H1 (cell line): ENCODE measurements around the gene C2CD3. TPM values are rescaled to one million over a fixed set of nuclear protein-coding genes. Genes with fewer than 3 reads are reported as not detected.

Experiments used
- CTCF ChIA-PET: fragments of 300-600 bp; sonication (Branson Sonifier 250); formaldehyde crosslinking; loops from one replicate; lab custom pipeline; 2021; ENCODE audit not compliant: partially characterized antibody; lab: Charles Lee
- POLR2A ChIA-PET: fragments of 300-600 bp; sonication (Branson Sonifier 250); formaldehyde crosslinking; loops from one replicate; lab custom pipeline; 2021; ENCODE audit warnings: inconsistent platforms; ENCODE audit not compliant: partially characterized antibody; lab: Charles Lee
- DNase-seq, 2 experiments: peaks; one replicate each; pipeline versions ENCODE4 v3.0.0 to v3.0.0-alpha.2; 2010 to 2022; ENCODE audit warnings: low spot score in 2 of 2, low read depth in 1 of 2, mixed read lengths in 1 of 2
- FAIRE-seq: peaks from 2 replicates; lab custom pipeline; 2011; peaks lifted over from hg19 to GRCh38; lab: Jason Lieb, UNC
- H2AFZ ChIP-seq: 2 replicates; pipeline ENCODE4 v1.8.1; 2012; ENCODE audit warnings: low read length, inconsistent platforms
- H2AK5ac ChIP-seq: 2 replicates; pipeline ENCODE4 v1.6.1; 2013; ENCODE audit warnings: low read depth, low read length
- H2BK120ac ChIP-seq: replicated peaks from 2 replicates; pipeline ENCODE3; 2013; ENCODE audit warnings: low read depth, low read length, inconsistent platforms
- H2BK12ac ChIP-seq: 2 replicates; pipeline ENCODE4 v1.6.1; 2013; ENCODE audit warnings: low read depth, low read length
- H2BK15ac ChIP-seq: 2 replicates; pipeline ENCODE4 v1.6.1; 2013; ENCODE audit warnings: low read length
- H2BK20ac ChIP-seq: 2 replicates; pipeline ENCODE4 v1.6.1; 2013; ENCODE audit warnings: low read length
- H2BK5ac ChIP-seq: 2 replicates; pipeline ENCODE4 v1.6.1; 2013; ENCODE audit warnings: low read depth, low read length
- H3K14ac ChIP-seq: 2 replicates; pipeline ENCODE4 v1.6.1; 2013; ENCODE audit warnings: inconsistent platforms; ENCODE audit not compliant: insufficient read length
- H3K18ac ChIP-seq: 2 replicates; pipeline ENCODE4 v1.6.1; 2013; ENCODE audit warnings: low read length; ENCODE audit errors: extremely low read depth
- H3K23ac ChIP-seq: 2 replicates; pipeline ENCODE4 v1.6.1; 2013; ENCODE audit warnings: inconsistent platforms; ENCODE audit not compliant: insufficient read length
- H3K23me2 ChIP-seq: 2 replicates; pipeline ENCODE4 v1.6.1; 2013; ENCODE audit warnings: low read depth, low read length
- H3K27ac ChIP-seq: 2 replicates; pipeline ENCODE4 v1.6.1; 2011; ENCODE audit warnings: low read depth, low read length, inconsistent platforms
- H3K27me3 ChIP-seq, 4 experiments: replicated peaks in 1 of 4; 1 replicate in 1 of 4; 2 replicates in 3 of 4; pipeline versions ENCODE4 v1.6.1 to v1.8.1; 2011 to 2013; ENCODE audit warnings: low read length in 3 of 4, mild to moderate bottlenecking in 3 of 4, inconsistent platforms in 2 of 4, mixed read lengths in 2 of 4, moderate library complexity in 1 of 4; ENCODE audit not compliant: control insufficient read depth in 3 of 4, insufficient read depth in 3 of 4; ENCODE audit errors: extremely low read depth in 1 of 4
- H3K36me3 ChIP-seq, 4 experiments: 2 replicates each; pipeline versions ENCODE4 v1.6.1 to v1.8.1; 2011 to 2013; ENCODE audit warnings: mild to moderate bottlenecking in 4 of 4, low read length in 3 of 4, moderate library complexity in 2 of 4, control low read depth in 1 of 4, inconsistent platforms in 1 of 4; ENCODE audit not compliant: insufficient read depth in 4 of 4, control insufficient read depth in 2 of 4
- H3K4ac ChIP-seq: replicated peaks from 2 replicates; pipeline ENCODE3; 2013; ENCODE audit warnings: low read length, low read depth, mixed read lengths, inconsistent platforms; ENCODE audit not compliant: insufficient read length
- H3K4me1 ChIP-seq, 4 experiments: replicated peaks in 1 of 4; 1 replicate in 1 of 4; 2 replicates in 3 of 4; pipeline versions ENCODE4 v1.6.1 to v1.8.1; 2011 to 2013; ENCODE audit warnings: low read length in 3 of 4, inconsistent platforms in 2 of 4, mixed read lengths in 1 of 4; ENCODE audit not compliant: insufficient read depth in 4 of 4, control insufficient read depth in 3 of 4
- H3K4me2 ChIP-seq, 2 experiments: 2 replicates each; pipeline versions ENCODE4 v1.6.1 to v1.8.1; 2011 to 2013; ENCODE audit warnings: low read depth in 2 of 2, low read length in 2 of 2, control low read depth in 1 of 2, inconsistent platforms in 1 of 2, mild to moderate bottlenecking in 1 of 2; ENCODE audit not compliant: insufficient read depth in 1 of 2
- H3K4me3 ChIP-seq, 4 experiments: fragments of 200-600, 300-600 bp in 1 of 4; sonication (generic), shearing (Covaris generic), sonication (Bioruptor Twin) in 1 of 4; 2 replicates each; pipeline versions ENCODE4 v1.5.1 to v1.8.1; 2011 to 2016; ENCODE audit warnings: low read length in 4 of 4, low read depth in 3 of 4, control low read depth in 2 of 4, inconsistent platforms in 2 of 4, mild to moderate bottlenecking in 2 of 4, mixed read lengths in 1 of 4, moderate library complexity in 1 of 4; ENCODE audit not compliant: insufficient read depth in 2 of 4; ENCODE audit errors: extremely low read depth in 1 of 4
- H3K56ac ChIP-seq: replicated peaks from 2 replicates; pipeline ENCODE3; 2013; ENCODE audit warnings: low read depth, mild to moderate bottlenecking, mixed read lengths, low read length, inconsistent platforms; ENCODE audit not compliant: insufficient read length
- H3K79me1 ChIP-seq: 2 replicates; pipeline ENCODE4 v1.6.1; 2013; ENCODE audit warnings: low read depth, low read length, control low read depth
- H3K79me2 ChIP-seq, 2 experiments: 2 replicates each; pipeline versions ENCODE4 v1.6.1 to v1.8.1; 2012 to 2013; ENCODE audit warnings: low read length in 2 of 2, mild to moderate bottlenecking in 2 of 2, inconsistent platforms in 1 of 2; ENCODE audit not compliant: insufficient read depth in 2 of 2, control insufficient read depth in 1 of 2
- H3K9ac ChIP-seq, 4 experiments: replicated peaks in 1 of 4; 1 replicate in 1 of 4; 2 replicates in 3 of 4; pipeline versions ENCODE4 v1.6.1 to v1.8.1; 2011 to 2013; ENCODE audit warnings: low read depth in 3 of 4, low read length in 3 of 4, control low read depth in 2 of 4, mild to moderate bottlenecking in 2 of 4, moderate library complexity in 2 of 4, inconsistent platforms in 1 of 4; ENCODE audit errors: extremely low read depth in 1 of 4
- H3K9me3 ChIP-seq, 2 experiments: 2 replicates each; pipeline versions ENCODE4 v1.6.1 to v1.8.1; 2012 to 2013; ENCODE audit warnings: mild to moderate bottlenecking in 2 of 2, moderate library complexity in 2 of 2, control low read depth in 1 of 2, inconsistent platforms in 1 of 2, low read depth in 1 of 2, low read length in 1 of 2, mixed read lengths in 1 of 2; ENCODE audit not compliant: insufficient read depth in 2 of 2
- H4K20me1 ChIP-seq, 2 experiments: replicated peaks in 1 of 2; 2 replicates each; pipeline versions ENCODE3 to v1.8.1; 2011 to 2013; ENCODE audit warnings: inconsistent platforms in 2 of 2, low read length in 2 of 2, mild to moderate bottlenecking in 1 of 2; ENCODE audit not compliant: insufficient read depth in 2 of 2, control insufficient read depth in 1 of 2
- H4K5ac ChIP-seq: 2 replicates; pipeline ENCODE4 v1.6.1; 2013; ENCODE audit warnings: low read length, low read depth, mixed read lengths, inconsistent platforms; ENCODE audit not compliant: insufficient read length
- H4K8ac ChIP-seq: 2 replicates; pipeline ENCODE4 v1.8.0; 2013; ENCODE audit warnings: mild to moderate bottlenecking, moderate library complexity, low read length, inconsistent platforms; ENCODE audit not compliant: insufficient read depth; ENCODE audit errors: extremely low read depth
- H4K91ac ChIP-seq: replicated peaks from 2 replicates; pipeline ENCODE3; 2013; ENCODE audit warnings: low read length, mixed read lengths, inconsistent platforms; ENCODE audit not compliant: insufficient read length
- CEBPB ChIP-seq: IDR thresholded peaks from 2 replicates; pipeline ENCODE4 v1.6.1; 2012; ENCODE audit warnings: low read depth, low read length
- EGR1 ChIP-seq: IDR thresholded peaks from 2 replicates; pipeline ENCODE4 v1.6.1; 2011; ENCODE audit warnings: low read depth, low read length, borderline replicate concordance
- EP300 ChIP-seq, 2 experiments: IDR thresholded peaks; 1 replicate in 1 of 2; 2 replicates in 1 of 2; pipeline ENCODE4 v1.6.1; 2011 to 2012; ENCODE audit warnings: low read depth in 2 of 2, low read length in 2 of 2, mild to moderate bottlenecking in 2 of 2, borderline replicate concordance in 1 of 2, inconsistent platforms in 1 of 2, moderate library complexity in 1 of 2
- HDAC2 ChIP-seq, 2 experiments: fragments of 300-600 bp in 1 of 2; sonication (generic) in 1 of 2; IDR thresholded peaks; 2 replicates each; pipeline ENCODE4 v1.6.1; 2011 to 2012; ENCODE audit warnings: low read depth in 2 of 2, low read length in 2 of 2, mild to moderate bottlenecking in 2 of 2, moderate library complexity in 2 of 2, borderline replicate concordance in 1 of 2, inconsistent platforms in 1 of 2
- JUND ChIP-seq: IDR thresholded peaks from 2 replicates; pipeline ENCODE4 v1.6.1; 2011; ENCODE audit warnings: mild to moderate bottlenecking, improper control_type of control experiment, low read length
- KDM5A ChIP-seq: fragments of 200-600 bp; IDR thresholded peaks from 2 replicates; pipeline ENCODE4 v1.7.1; 2012; ENCODE audit warnings: mild to moderate bottlenecking, low read length, inconsistent platforms, mixed read lengths
- NANOG ChIP-seq: IDR thresholded peaks from 2 replicates; pipeline ENCODE4 v1.6.1; 2011; ENCODE audit warnings: low read length, low read depth, mild to moderate bottlenecking, inconsistent platforms; ENCODE audit not compliant: insufficient read depth, poor library complexity, severe bottlenecking
- POLR2AphosphoS5 ChIP-seq: IDR thresholded peaks from 2 replicates; pipeline ENCODE4 v1.6.1; 2011; ENCODE audit warnings: low read depth, low read length
- RNF2 ChIP-seq: fragments of 200-900, 300-1000 bp; sonication (generic); IDR thresholded peaks from 2 replicates; pipeline ENCODE4 v1.7.1; 2016; ENCODE audit warnings: borderline replicate concordance, low read depth, mild to moderate bottlenecking, antibody characterized with exemption, low read length; ENCODE audit not compliant: poor library complexity, severe bottlenecking; ENCODE audit errors: missing control alignments
- RXRA ChIP-seq: IDR thresholded peaks from 2 replicates; pipeline ENCODE4 v1.6.1; 2011; ENCODE audit warnings: low read depth, mild to moderate bottlenecking, low read length, moderate library complexity; ENCODE audit not compliant: insufficient read depth
- SIRT6 ChIP-seq: IDR thresholded peaks from one replicate; pipeline ENCODE4 v1.7.1; 2012; ENCODE audit warnings: low read length, inconsistent platforms
- SIX5 ChIP-seq: IDR thresholded peaks from 2 replicates; pipeline ENCODE4 v1.6.1; 2011; ENCODE audit warnings: mild to moderate bottlenecking, low read depth, low read length
- TCF12 ChIP-seq: IDR thresholded peaks from 2 replicates; pipeline ENCODE4 v1.6.1; 2011; ENCODE audit warnings: low read depth, mild to moderate bottlenecking, low read length
- YY1 ChIP-seq: IDR thresholded peaks from 2 replicates; pipeline ENCODE4 v1.6.1; 2011; ENCODE audit warnings: low read depth, mild to moderate bottlenecking, low read length
- WGBS, 2 experiments: shearing (Covaris generic) in 1 of 2; methylation state at CpG; one replicate each; pipeline versions ENCODE4 v1.1.6 to v1.1.7; 2013 to 2015; ENCODE audit warnings: low lambda C conversion rate in 2 of 2, mixed read lengths in 2 of 2, inconsistent platforms in 1 of 2, low coverage in 1 of 2, missing lambda C conversion rate in 1 of 2; ENCODE audit not compliant: insufficient replicate concordance in 2 of 2, insufficient coverage in 1 of 2, insufficient read length in 1 of 2; ENCODE audit errors: extremely low coverage in 1 of 2, missing lambda C conversion rate in 1 of 2; 5-methylcytosine and 5-hydroxymethylcytosine counted together
- polyA plus RNA-seq, 7 experiments: library from polyadenylated mRNA; depleted of rRNA in 3 of 7; stranded (reverse) in 5 of 7; unstranded in 2 of 7; fragments of >200 nt in 5 of 7; fragments of 200-250 nt in 2 of 7; gene quantifications; 1 replicate in 5 of 7; 2 replicates in 1 of 7; 4 replicates in 1 of 7; pipeline versions ENCODE4 v1.2.1 to v1.2.3, GENCODE V29; 2011 to 2013; ENCODE audit warnings: missing spikeins in 2 of 7, mixed read lengths in 2 of 7
- total RNA-seq: library from RNA; stranded (reverse); fragmentation: NEBNext Ultra II Directional; extraction: Animal tissue kit (Norgen Biotek cat#: 25700); gene quantifications from 2 replicates; pipeline ENCODE4 v1.2.1, GENCODE V29; 2021

C2CD3 gene
- total and polyA plus RNA-seq, 2 of the 8 experiments (the other 6 are each of a cell fraction or from before 2014, with no cell fraction given): 11.0 to 29.1 TPM

- H3K14ac ChIP-seq: no peak overlapping the region
- WGBS, 2 experiments: 84% methylated on average over 7 of the region's 7 CpGs; no CpG with 5 or more reads in 1 of the 2 experiments
- H4K8ac ChIP-seq: no peak overlapping the region
- no peak overlapping the region for H3K4ac ChIP-seq
- no peaks in the 10 kb centered on the region for H3K9me3 ChIP-seq
- H3K23me2 ChIP-seq: no peaks in the 10 kb centered on the region
- no peak overlapping the region for H2BK120ac ChIP-seq
- H3K9ac ChIP-seq: no peak overlapping the region
- no peak overlapping the region for H3K4me3 ChIP-seq
- H3K36me3 ChIP-seq: no peaks in the 10 kb centered on the region; a peak in 2 of 8 replicates
- no peak overlapping the region for H3K27ac ChIP-seq
- no peak overlapping the region for H2BK12ac ChIP-seq
- H3K79me2 ChIP-seq: no peaks in the 10 kb centered on the region
- H3K4me2 ChIP-seq: no peak overlapping the region
- H2AK5ac ChIP-seq: no peak overlapping the region
- H4K20me1 ChIP-seq: peaks cover 0 to 2% of the 10 kb centered on the region in 2 experiments
- H3K79me1 ChIP-seq: no peaks in the 10 kb centered on the region
- H3K23ac ChIP-seq: no peak overlapping the region
- ChIA-PET CTCF (interaction anchor here (0.6 to 0.7 kb wide), 2 partner anchors 9 to 738 kb away, joined by 3 read pairs; no protein-coding TSS in a partner anchor), POLR2A (interaction anchor here (2.6 kb wide), 1 partner anchor 12 kb away, joined by 7 read pairs; no protein-coding TSS in a partner anchor)
- no peak overlapping the region for H2BK20ac ChIP-seq
- H4K5ac ChIP-seq: no peak overlapping the region
- H2AFZ ChIP-seq: no peak overlapping the region
- H4K91ac ChIP-seq: no peak overlapping the region
- H3K56ac ChIP-seq: no peak overlapping the region
- H3K27me3 ChIP-seq: no peaks in the 10 kb centered on the region
- H3K18ac ChIP-seq: no peak overlapping the region
- H3K4me1 ChIP-seq: no peaks in the 10 kb centered on the region
- H2BK5ac ChIP-seq: no peak overlapping the region
- DNase-seq (no peak), FAIRE-seq (no peak)
- H2BK15ac ChIP-seq: no peak overlapping the region
- TF ChIP-seq HDAC2 (IDR thresholded peaks at IDR 0.05; ENCODE audit: borderline replicate concordance in 1 of 2, low read depth in 2 of 2, low read length in 2 of 2) (no peak), SIRT6 (no peak), EP300 (IDR thresholded peaks at IDR 0.05; ENCODE audit: borderline replicate concordance in 1 of 2, low read depth in 2 of 2, low read length in 2 of 2) (no peak), RNF2 (no peak), EGR1 (no peak), POLR2AphosphoS5 (no peak), JUND (no peak), CEBPB (no peak), TCF12 (no peak), NANOG (no peak), RXRA (no peak), SIX5 (no peak), YY1 (no peak), KDM5A (no peak)
These were observed 164.0 kb downstream of the C2CD3 start for GRCh38 chr11:74006743-74007304.
